Mononuclear cell (primary cell): ENCODE measurements around the gene AR. TPM values are rescaled to one million over a fixed set of nuclear protein-coding genes. Genes with fewer than 3 reads are reported as not detected.

ENCODE experiments used
- H3K27me3 ChIP-seq: 2 replicates; pipeline ENCODE4 v1.6.0; 2011; ENCODE audit warnings: low read length, control low read depth; ENCODE audit not compliant: insufficient read depth
- H3K4me1 ChIP-seq: 2 replicates; pipeline ENCODE4 v1.5.1; 2011; ENCODE audit warnings: mild to moderate bottlenecking, low read length, control low read depth; ENCODE audit not compliant: insufficient read depth
- H3K4me3 ChIP-seq: 2 replicates; pipeline ENCODE4 v1.5.1; 2011; ENCODE audit warnings: mild to moderate bottlenecking, low read length, moderate library complexity
- H3K9me3 ChIP-seq: 2 replicates; pipeline ENCODE4 v1.5.1; 2011; ENCODE audit warnings: low read depth, mild to moderate bottlenecking, control low read depth, low read length
- total RNA-seq: library from RNA; depleted of rRNA; stranded (reverse); fragments of >200 nt; gene quantifications from one replicate; pipeline ENCODE4 v1.2.3, GENCODE V29; 2012

Gene AR
- 0.10 TPM for total RNA-seq

GRCh38 chrX:67543818-67544217 lies at the start of gene AR:
Gene AR, plus strand, starts transcription at chrX:67544021. Its CDS starts 1,126 bp downstream, at chrX:67545147.
- Histone ChIP-seq H3K27me3 (peaks cover 34% of the 10 kb centered on the region), H3K9me3 (no peaks in the 10 kb centered on the region), H3K4me1 (no peaks in the 10 kb centered on the region), H3K4me3 (no peak within 1 kb of the TSS)

GRCh38 chrX:67500617-67501016 lies 43.2 kb upstream of the AR start:
- no peak overlapping the region for H3K4me3 ChIP-seq
- H3K9me3 ChIP-seq: no peaks in the 10 kb centered on the region
- no peaks in the 10 kb centered on the region for H3K4me1 ChIP-seq
- H3K27me3 ChIP-seq: no peaks in the 10 kb centered on the region

GRCh38 chrX:67503004-67503403 lies 40.8 kb upstream of the AR start:
- H3K4me1 ChIP-seq: no peaks in the 10 kb centered on the region
- H3K27me3 ChIP-seq: no peaks in the 10 kb centered on the region
- no peaks in the 10 kb centered on the region for H3K9me3 ChIP-seq
- no peak overlapping the region for H3K4me3 ChIP-seq

- no peaks in the 10 kb centered on the region for H3K4me1 ChIP-seq
- no peaks in the 10 kb centered on the region for H3K9me3 ChIP-seq
- H3K27me3 ChIP-seq: no peaks in the 10 kb centered on the region
- no peak overlapping the region for H3K4me3 ChIP-seq
Observed at GRCh38 chrX:67503453-67503852, 40.4 kb upstream of the AR start.

GRCh38 chrX:67520671-67521070 lies 23.1 kb upstream of the AR start:
- no peaks in the 10 kb centered on the region for H3K27me3 ChIP-seq
- no peaks in the 10 kb centered on the region for H3K4me1 ChIP-seq
- H3K4me3 ChIP-seq: no peak overlapping the region
- no peaks in the 10 kb centered on the region for H3K9me3 ChIP-seq

- no peaks in the 10 kb centered on the region for H3K27me3 ChIP-seq
- no peaks in the 10 kb centered on the region for H3K4me1 ChIP-seq
- H3K4me3 ChIP-seq: no peak overlapping the region
- H3K9me3 ChIP-seq: no peaks in the 10 kb centered on the region
Observed at GRCh38 chrX:67523002-67523681, 20.7 kb upstream of the AR start.

GRCh38 chrX:67523932-67524331 lies 19.9 kb upstream of the AR start:
- Histone ChIP-seq H3K4me3 (no peak overlapping the region), H3K27me3 (no peaks in the 10 kb centered on the region), H3K9me3 (no peaks in the 10 kb centered on the region), H3K4me1 (no peaks in the 10 kb centered on the region)

GRCh38 chrX:67524428-67524827 lies 19.4 kb upstream of the AR start:
- H3K4me1 ChIP-seq: no peaks in the 10 kb centered on the region
- H3K27me3 ChIP-seq: no peaks in the 10 kb centered on the region
- no peaks in the 10 kb centered on the region for H3K9me3 ChIP-seq
- H3K4me3 ChIP-seq: no peak overlapping the region

- H3K9me3 ChIP-seq: no peaks in the 10 kb centered on the region
- H3K4me1 ChIP-seq: no peaks in the 10 kb centered on the region
- no peaks in the 10 kb centered on the region for H3K27me3 ChIP-seq
- H3K4me3 ChIP-seq: no peak overlapping the region
Observed at GRCh38 chrX:67524950-67525691, 18.7 kb upstream of the AR start.

- no peak overlapping the region for H3K4me3 ChIP-seq
- H3K9me3 ChIP-seq: no peaks in the 10 kb centered on the region
- no peaks in the 10 kb centered on the region for H3K4me1 ChIP-seq
- H3K27me3 ChIP-seq: no peaks in the 10 kb centered on the region
Observed at GRCh38 chrX:67536564-67536963, 7.3 kb upstream of the AR start.

- Histone ChIP-seq H3K27me3 (peaks cover 8% of the 10 kb centered on the region), H3K4me3 (no peak overlapping the region), H3K9me3 (no peaks in the 10 kb centered on the region), H3K4me1 (no peaks in the 10 kb centered on the region)
Observed at GRCh38 chrX:67538383-67538782, 5.4 kb upstream of the AR start.

GRCh38 chrX:67544281-67545035 lies 637 bp downstream of the AR start:
- no peaks in the 10 kb centered on the region for H3K9me3 ChIP-seq
- no peaks in the 10 kb centered on the region for H3K4me1 ChIP-seq
- H3K27me3 ChIP-seq: peaks cover 34% of the 10 kb centered on the region
- H3K4me3 ChIP-seq: no peak overlapping the region

GRCh38 chrX:67545036-67545821 lies 1.4 kb downstream of the AR start:
- no peak overlapping the region for H3K4me3 ChIP-seq
- no peaks in the 10 kb centered on the region for H3K4me1 ChIP-seq
- H3K9me3 ChIP-seq: no peaks in the 10 kb centered on the region
- H3K27me3 ChIP-seq: peaks cover 34% of the 10 kb centered on the region

GRCh38 chrX:67545893-67546495 lies 2.2 kb downstream of the AR start:
- H3K9me3 ChIP-seq: no peaks in the 10 kb centered on the region
- H3K4me3 ChIP-seq: no peak overlapping the region
- H3K4me1 ChIP-seq: no peaks in the 10 kb centered on the region
- peaks cover 34% of the 10 kb centered on the region for H3K27me3 ChIP-seq
